Endometrium (tissue), 2 donors: ENCODE results near the gene SLC36A1.
"Not testable (repeated sequence)": the region's sequence is repeated elsewhere in the genome, so short reads cannot be mapped to it uniquely, and the experiment has no call there.

Experiments used
- FAIRE-seq: peaks from 2 replicates; lab custom pipeline; 2012; peaks lifted over from hg19 to GRCh38; lab: Jason Lieb, UNC
- donor health status: control.
- donor health status: control.

Gene SLC36A1

DNA sequence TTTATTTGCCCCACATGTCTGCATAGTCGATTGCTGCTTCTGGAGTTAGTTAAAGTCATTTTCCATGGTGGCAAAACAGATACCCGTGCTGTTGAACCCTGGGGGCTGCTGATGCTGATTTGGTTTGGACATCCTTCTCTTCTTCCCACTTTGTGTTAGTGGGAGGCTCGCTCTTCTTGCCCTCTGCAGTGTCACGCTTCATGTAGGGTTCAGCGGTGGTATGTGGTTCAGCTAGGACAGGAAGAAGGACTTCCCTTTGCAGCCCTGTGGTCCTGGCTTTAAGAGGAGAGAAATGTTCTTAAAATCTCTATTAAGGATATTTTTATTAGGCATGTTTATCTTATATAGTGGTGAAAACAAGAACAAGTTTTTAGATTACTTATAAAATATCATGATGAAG lies 36.2 kb downstream of the SLC36A1 start:
- FAIRE-seq = no peak

DNA sequence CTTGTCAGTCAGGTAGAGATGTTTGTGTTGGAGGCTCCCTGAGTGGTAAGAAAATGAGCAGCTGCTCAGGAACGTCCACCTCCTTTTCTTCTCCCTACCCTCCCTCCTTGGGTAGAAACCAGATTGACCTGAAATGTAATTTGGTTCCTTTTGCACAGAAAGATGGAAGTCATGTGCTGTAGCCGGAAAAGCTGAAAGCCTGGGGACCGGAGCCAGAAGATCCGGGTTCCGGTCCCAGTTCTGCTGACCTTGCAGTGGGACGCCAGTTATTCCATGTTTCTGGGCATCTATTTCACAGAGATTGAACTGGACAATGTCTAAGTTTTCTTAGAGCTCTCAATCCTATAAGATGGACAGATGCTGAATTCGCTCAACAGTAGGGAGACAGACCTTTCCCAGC lies 40.1 kb downstream of the SLC36A1 start:
- no peak for FAIRE-seq

DNA sequence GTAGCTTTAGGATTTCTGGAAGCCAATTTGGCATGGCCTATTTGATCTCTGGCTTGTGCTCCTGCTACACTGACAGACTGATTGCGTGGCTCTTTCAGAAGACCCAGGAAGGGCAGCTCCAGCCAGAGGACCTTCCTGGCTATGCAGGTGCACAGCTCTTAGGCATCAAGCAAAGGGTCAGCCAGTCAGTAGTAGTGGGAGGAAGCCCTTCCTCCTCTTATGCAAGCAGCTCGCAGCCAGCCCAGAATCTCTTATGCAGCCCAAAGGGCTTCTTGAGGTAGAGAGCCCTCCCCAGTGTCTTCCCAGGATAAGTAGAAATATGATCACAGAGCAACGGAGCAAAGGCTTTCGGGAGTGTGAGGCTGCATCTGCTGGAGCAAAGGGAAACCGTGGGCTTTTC lies 43.2 kb downstream of the SLC36A1 start:
- no peak for FAIRE-seq

DNA sequence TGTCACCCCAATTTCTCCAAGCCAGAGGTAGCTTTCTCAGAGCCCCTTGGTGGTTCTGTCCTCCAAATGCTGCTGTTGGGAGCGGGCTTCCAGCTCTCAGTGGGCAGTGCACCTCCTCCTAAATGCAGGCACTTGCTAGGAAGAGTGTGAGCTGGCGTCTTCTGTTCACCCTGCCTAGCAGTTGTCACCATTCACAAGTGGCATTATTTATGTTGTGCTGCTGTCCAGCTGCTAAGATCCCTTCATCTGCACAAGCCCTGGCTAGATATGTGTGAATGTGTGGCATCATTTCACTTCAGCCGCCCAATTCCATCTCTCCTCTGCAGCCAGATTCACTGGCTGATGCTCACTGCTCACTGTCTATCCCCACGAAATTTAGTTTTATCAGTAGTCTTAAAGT lies 43.7 kb downstream of the SLC36A1 start:
- no peak for FAIRE-seq

DNA sequence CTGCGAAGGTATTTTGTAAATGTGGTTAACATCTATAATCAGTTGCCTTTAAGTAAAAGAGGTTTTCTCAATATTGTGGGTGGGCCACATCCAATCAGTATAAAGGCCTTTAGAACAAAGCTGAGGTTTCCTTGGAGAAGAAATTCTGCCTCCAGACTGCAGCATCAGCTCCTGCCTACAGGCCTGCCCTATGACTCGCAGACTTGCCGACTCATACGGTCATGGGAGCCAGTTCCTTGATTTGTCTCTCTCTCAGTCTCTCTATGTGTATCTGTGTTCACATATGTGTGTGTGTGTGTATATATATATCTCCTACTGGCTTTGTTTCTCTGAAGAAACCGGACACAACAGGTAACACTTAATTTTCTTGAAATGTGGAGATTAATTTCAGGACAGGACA lies 45.3 kb downstream of the SLC36A1 start:
- FAIRE-seq = no peak

DNA sequence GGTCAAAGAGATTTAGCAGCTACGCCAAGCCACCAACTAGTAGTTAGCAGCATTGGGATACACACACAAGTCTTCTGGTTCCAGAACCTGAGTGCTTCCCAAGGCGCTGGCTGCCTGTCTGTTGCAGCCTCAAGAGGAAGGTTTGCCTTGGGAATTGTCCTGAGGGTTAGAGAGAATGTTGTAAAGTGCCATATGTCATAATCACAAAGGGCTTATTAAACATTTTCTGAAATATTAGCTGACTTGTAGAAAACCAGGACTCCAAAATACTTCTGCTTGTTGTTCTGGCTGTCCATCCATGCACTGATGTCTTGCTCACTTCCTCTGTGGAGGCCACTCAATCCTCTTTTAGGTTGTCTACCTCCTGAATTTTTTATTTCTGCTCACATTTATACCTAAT lies 46.3 kb downstream of the SLC36A1 start:
- FAIRE-seq = no peak

DNA sequence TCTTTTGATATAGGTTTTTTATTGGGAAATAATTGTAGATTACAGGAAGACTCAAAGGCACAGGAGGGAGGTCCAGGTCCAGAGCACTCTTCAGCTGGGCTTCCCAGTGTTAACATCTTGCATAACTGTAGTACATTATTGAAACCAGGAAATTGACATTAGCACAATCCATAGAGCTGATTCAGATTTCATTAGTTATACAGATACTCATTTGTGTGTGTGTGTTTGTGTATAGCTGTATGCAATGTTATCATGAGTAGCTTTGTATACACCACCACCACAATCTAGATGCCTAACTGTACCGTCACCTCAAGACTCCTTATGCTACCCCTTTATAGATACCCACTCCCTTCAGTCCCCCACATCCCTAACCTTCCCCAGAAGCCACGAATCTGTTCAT lies 47.9 kb downstream of the SLC36A1 start:
- no peak for FAIRE-seq

DNA sequence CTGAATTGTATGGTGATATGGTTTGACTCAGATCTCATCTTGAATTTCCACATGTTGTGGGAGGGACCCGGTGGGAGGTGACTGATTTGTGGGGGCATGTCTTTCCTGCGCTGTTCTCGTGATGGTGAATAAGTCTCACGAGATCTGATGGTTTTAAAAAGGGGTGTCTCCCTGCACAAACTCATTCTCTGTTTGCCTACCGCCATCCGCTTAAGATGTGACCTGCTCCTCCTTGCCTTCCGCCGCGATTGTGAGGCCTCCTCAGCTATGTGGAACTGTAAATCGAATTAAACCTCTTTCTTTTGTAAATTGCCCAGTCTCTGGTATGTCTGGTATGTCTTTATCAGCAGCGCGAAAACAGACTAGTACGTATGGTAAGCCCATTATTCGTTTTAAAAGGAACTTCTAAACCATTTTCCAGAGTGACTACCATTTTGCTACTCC lies 48.7 kb downstream of the SLC36A1 start:
- no peak for FAIRE-seq

DNA sequence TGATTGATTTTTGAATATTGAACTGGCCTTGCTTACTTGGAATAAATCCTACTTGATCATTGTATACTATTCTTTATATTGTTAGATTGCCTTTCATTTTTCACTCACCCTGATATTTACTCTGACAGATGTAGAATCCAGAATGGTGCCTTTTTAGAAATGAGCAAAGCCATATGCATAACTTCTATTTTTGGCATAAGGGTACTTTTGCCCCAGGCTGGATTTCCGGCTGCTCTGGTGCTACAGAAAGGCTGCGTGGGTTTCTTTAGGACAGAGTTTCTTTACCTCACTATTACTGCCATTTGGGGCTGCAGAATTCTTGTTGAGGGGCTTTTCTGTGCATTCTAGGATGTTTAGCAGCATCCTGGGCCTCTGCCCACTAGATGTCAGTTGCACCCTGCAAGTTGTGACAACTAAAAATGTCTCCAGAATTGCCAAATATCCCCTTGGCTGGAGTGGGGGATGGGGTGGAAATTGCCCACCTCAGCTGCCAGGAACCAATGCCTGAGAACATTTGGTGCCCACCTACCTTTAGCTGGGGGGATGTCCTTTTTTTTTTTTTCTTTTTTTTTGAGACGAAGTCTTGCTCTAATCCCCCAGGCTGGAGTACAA lies 50.1 kb downstream of the SLC36A1 start:
- no peak for FAIRE-seq

DNA sequence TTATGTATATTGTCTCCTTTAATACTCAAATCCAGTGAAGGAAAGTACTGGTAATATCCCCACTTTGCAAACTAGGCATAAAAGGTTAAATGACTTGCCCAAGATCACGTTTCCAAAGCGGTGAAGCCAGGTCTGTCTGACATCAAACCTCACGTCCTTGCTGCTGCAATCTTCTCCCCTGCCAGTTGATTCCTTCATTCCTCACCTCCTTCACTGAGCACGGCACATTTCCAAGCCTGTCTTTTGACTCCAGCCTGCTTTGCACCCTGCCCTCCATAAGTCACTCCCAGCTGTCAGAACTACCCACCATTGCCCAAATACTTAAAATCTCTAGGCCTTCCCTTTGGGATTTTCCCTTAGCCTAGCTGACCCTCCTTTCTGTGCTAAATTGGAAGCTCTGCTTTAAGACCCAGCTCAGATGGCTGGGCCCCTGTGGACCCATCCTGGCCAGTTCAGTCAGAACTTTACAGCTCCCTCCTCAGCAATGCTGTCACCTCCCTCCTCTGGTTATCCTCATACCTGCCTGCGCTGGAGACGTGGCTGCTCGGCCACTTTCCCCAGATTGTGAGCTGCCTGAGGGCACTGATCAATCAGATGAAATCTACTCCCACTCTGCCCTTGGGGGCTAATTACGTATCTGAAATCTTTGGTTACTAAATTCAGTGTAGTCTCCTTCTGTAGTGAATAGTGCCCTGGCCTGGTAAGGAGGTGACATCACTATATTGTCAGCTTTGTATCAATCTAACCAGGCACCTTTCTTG lies 51.2 kb downstream of the SLC36A1 start:
- FAIRE-seq = no peak

DNA sequence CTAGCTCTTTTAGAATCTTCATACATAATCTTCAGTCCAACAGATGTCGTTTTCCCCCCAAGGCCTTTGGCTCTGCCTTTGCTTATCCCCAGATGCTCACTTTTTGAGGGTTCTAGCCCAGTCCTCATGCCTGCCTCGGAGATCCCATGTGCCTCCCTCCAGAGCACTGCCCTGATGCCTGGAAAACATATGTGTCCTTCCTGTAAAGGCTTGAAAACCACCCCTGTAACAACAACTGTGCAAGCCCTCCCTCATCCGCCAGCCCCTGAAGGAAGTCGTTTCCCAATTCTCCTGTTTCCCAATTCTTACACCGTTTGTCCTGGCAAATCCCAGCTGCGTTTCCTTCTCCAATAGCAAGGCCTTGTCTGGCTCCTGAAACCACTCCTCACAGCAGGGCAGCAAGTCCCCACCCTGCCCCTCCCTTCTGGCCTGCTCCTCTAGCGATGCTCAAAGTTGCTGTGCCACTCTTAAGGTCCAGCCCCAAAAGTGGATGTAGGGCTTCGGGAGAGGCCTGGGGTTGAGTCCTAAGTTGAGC lies 52.2 kb downstream of the SLC36A1 start:
- no peak for FAIRE-seq

DNA sequence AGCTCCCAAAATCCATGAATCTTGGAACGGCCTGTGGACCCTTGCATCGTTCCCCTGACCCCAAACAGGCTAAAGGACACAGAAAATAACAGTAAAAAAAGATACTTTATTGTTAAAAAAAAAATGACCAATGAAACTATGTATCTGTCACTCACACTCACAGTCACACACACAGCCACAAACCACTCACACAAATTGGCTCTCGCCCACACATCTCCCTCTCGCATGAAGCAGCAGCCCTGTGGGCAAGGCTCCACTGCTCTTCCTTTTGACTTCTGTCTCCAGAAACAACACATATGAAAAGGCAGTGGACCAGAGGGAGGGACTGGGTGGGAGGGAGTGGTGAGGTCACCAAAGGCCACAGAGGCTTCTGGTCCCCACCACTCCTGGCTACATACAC lies 56.6 kb downstream of the SLC36A1 start:
- no peak for FAIRE-seq

DNA sequence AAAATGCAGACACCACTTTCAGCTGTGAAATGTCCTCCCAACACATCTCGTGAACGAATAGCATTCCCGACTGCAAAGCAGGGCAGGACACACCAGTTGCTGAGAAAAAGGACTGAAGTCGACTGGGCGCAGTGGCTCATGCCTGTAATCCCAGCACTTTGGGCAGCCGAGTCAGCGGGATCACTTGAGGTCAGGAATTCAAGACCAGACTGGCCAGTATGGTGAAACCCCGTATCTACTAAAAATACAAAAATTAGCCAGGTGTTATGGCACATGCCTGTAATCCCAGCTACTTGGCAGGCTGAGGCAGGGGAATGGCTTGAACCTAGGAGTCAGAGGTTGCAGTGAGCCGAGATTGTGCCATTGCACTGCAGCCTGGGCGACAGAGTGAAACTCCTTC lies 60.9 kb downstream of the SLC36A1 start:
- not testable (repeated sequence) for FAIRE-seq

DNA sequence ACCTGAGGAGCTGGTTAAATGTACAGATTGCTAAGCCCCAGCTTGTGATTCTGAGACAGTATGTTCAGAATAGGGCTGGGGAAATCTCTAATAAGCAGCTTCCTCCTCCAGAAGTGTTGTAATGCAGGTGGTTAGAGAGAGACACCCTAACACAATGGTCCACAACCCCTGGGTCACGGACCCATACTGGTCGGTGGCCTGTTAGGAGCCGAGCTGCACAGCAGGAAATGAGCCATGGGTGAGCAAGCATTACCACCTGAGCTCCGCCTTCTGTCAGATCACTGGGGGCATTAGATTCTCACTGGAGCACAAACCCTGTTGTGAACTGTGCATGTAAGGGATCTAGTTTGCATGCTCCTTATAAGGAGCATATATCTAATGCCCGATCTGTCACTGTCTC lies 61.8 kb downstream of the SLC36A1 start:
- no peak for FAIRE-seq

DNA sequence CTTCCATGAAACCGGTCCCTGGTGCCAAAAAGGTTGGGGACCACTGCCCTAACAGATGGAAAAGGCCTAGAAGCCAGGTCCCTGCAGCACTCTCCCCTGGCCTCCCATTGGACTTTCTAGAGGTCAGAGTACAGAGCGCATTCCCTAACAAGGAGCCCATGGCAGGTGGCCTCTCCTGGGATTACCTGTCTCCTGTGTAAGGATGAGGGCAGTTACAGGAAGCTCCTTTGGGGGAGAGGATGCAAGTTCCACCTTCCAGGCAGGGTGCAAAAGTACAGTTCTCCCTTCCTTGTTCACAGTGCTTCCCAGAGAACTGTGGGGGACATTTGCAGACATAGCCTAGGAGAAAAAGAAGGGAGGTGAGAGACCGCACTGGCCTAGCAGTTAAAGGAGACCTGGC lies 62.4 kb downstream of the SLC36A1 start:
- no peak for FAIRE-seq

DNA sequence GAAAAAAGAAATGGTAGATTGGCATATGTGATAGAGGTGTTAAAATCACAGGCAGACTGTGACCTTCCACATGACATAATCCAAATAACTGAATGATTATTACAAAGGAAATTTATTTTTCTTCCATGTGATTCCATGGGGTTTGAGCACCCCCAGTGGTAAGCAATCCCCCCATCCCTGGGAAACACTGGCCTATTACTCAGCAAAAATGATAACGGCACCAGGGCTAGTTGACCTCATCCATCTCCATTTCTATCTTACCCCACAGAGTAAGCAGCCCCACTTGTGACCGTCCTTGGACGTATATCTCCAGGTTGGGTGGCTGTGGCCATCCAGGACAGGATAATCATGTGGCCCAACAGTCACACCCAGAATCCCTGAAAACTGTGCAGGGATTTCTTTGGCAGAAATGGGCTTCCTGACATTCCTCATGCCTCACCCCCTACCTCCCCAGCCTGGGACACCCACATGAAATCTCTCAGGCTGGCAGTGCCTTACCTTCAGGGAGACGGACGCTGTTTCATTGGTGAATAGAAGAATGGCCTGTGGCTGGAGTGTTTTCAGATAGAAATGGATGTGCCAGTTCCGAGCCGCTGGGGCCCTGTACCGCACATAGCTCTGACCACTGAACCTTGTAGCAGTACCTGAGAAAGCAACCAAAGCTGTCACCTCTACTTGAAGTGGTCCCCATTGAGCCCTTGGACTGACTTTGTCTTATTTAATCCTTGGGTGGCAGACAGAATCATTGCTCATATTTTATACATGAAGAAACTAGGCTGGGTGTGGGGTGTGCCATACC lies 69.9 kb downstream of the SLC36A1 start:
- FAIRE-seq = no peak

DNA sequence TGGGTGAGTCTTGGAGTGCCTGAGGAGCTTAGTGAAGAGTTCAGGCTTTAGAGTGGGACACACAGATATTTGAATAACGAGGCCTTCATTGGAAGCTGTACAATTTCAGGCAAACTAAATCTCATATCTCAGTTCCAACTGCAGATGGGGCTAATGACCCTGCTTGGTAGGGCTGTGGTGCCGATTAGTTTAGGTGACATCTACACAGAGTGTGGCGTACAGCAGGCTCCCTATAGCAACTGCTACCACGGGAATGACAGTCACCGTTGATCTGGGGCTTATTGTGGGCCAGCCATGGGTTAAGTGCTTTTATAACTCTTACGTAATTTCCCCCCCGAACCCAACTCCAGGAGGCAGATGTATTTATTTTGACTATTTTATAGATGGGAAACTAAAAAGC lies 72.9 kb downstream of the SLC36A1 start:
- no peak for FAIRE-seq

DNA sequence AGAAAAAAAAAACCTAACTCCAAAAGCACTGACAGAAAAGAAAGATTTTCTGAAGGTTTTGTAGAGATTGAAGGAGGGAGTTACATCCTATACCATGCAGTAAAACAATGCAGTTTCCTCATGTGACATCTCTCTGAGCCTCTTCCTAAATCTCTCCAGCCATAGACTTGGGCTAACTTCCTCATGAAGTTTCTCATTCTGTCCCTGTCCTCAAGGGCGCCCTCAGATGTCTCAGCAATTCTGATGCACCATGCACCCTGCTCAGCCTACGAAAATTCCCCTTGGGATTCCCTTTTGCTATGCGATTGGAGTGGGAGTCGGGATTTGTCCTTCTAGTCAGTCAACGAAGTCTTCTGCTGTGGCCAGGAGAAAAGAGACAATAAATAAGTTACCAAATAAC lies 74.8 kb downstream of the SLC36A1 start:
- FAIRE-seq = no peak

DNA sequence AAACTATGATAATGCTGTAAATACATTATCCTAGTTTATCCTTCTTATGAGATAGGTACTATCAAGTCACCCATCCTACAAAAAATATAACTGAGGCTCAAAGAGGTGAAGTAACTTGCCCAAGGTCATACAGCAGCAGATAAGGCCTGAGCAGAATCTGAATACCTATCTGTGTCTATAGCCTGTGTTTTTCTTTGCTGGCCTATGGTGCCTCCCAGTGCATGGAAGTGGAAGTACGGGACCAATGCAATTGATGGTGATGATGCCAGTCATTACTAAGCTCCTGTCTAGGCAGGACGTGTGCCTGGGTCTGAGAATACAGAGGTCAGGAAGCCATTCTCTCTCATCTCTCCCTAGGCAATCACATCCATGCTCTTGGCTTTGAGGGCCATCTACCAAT lies 75.9 kb downstream of the SLC36A1 start:
- no peak for FAIRE-seq

DNA sequence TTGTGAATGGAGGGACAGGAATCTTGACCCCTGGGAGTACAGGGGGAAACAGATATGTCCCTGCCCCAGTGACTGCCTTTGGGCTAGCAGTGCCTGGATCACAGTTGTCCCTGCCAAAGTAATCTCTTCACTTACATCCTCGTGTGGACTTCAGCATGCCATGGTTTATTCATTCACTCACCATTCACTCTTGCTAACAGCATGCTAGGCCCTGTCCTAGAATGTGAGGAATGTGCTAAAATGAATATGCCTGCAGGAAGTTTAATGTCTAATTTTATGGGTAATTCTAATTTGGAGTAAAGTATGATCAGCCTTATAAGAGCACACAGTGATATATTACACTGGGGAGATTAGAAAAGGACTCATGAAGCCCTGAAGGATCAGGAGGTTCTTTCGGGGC lies 80.8 kb downstream of the SLC36A1 start:
- FAIRE-seq = no peak

DNA sequence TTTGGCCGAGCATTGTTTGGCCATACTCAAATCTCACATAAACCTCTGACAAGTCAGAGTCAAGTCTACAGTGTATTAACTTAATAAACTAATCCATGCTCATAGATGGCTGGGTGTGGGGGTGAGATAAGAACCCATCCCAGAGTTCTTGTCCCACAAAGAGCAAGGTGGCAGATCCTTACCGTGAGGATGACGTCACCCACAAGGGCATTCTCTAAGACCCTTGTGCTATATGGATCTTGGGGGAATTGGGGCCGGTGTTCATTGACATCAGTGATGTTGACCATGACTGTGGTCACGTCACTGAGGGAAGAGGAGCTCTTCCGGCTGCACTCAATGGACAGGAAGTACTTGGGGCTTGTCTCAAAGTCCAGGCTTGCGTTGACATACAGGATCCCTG lies 81.6 kb downstream of the SLC36A1 start:
- no peak for FAIRE-seq

DNA sequence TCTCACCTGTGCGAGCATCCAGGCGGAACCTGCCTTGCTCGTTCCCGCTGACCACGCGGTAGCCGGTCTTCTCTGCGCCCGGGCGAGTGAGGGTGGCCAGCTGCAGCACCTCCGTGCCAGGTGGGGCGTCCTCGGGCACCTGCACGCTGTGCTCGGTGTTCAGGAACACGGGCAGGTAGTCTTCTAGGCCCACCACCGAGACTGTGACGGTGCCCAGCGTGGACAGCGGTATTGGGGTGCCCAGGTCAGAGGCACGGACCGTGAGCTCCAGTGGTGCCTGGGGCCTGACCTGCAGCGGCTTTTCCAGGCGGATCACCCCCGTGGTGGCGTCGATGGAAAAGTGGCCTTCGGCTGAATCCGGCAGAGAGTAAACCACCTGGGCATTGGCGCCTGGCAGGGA lies 84.2 kb downstream of the SLC36A1 start:
- FAIRE-seq = no peak

DNA sequence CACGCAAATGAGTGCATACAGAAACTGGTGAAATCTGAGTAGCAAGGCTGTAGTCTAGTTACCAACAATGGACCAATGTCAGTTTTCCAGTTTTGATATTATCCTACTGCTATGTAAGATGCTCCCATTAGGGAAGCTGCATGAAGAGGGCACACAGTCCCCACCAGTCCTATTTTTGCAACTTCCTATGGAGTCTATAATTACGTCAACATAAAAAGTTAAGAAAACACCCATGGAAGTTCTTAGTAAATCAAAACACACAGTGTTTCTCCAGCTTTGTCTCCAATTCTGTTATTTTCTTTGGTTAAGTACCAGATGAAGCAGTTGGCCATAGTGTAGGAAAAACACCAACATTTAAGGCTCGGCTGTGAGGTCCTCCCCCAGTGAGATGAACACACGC lies 85.0 kb downstream of the SLC36A1 start:
- no peak for FAIRE-seq
